ENCODE data around the gene HAUS3. TPM values are rescaled to one million over a fixed set of nuclear protein-coding genes. Genes with fewer than 3 reads are reported as not detected.
A peak's percentile ranks its signal among the peaks of the same experiment; 100 is the strongest.

The HAUS3 gene
- total RNA-seq, 4 donors from 2014 or later: 8.9 to 13.0 (median 10.7) TPM

DNA sequence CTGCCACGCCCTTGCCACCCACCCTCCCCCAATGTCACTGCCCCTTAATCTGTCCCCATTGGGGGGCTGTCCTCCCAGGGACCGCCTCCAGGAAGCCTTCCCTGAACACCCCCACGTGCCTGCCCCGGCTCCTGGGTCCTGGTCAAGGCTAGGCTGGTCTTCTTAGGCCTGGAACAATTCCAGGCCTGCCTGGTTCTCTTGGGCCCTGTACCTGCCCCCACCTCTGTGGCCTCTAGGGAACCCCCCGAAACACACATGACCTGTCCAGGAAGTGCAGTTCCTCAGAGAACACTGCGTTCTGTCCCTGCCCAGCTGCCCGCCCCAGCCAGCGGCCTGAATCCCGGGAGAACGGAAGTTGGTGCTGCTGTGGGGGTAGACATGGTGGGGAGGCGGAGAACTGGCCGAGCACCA is 14.9 kb upstream of the HAUS3 start:
- no peak for TF ChIP-seq POLR2A (IDR thresholded peaks at IDR 0.05)
- TF ChIP-seq, protein P1, sequence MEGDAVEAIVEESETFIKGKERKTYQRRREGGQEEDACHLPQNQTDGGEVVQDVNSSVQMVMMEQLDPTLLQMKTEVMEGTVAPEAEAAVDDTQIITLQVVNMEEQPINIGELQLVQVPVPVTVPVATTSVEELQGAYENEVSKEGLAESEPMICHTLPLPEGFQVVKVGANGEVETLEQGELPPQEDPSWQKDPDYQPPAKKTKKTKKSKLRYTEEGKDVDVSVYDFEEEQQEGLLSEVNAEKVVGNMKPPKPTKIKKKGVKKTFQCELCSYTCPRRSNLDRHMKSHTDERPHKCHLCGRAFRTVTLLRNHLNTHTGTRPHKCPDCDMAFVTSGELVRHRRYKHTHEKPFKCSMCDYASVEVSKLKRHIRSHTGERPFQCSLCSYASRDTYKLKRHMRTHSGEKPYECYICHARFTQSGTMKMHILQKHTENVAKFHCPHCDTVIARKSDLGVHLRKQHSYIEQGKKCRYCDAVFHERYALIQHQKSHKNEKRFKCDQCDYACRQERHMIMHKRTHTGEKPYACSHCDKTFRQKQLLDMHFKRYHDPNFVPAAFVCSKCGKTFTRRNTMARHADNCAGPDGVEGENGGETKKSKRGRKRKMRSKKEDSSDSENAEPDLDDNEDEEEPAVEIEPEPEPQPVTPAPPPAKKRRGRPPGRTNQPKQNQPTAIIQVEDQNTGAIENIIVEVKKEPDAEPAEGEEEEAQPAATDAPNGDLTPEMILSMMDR (IDR thresholded peaks at IDR 0.05): no peak
- peaks cover 0 to 69% (median 7%) of the 10 kb centered on the region in 3 donors for H3K36me3 ChIP-seq
- H3K9me3 ChIP-seq: no peaks in the 10 kb centered on the region
- peak overlapping the region; percentile 74 to 98 (median 92) for H3K27ac ChIP-seq
- H3K4me3 ChIP-seq: peak overlapping the region in 1 of 4 donors; percentile 34
- peaks cover 53 to 82% (median 57%) of the 10 kb centered on the region in 3 donors for H3K4me1 ChIP-seq
- no peaks in the 10 kb centered on the region for H3K27me3 ChIP-seq
- DNase-seq: no peak
- intact Hi-C loops (cut with DNase I): loop anchor here (10.0 kb wide), 1 partner anchor 158 kb away; the partner anchor contains the start of genes CFAP99 and ZFYVE28
- WGBS, 2 donors: 76% methylated on average over 3 of the region's 12 CpGs; no CpG with 5 or more reads in 1 of the 2 donors

DNA sequence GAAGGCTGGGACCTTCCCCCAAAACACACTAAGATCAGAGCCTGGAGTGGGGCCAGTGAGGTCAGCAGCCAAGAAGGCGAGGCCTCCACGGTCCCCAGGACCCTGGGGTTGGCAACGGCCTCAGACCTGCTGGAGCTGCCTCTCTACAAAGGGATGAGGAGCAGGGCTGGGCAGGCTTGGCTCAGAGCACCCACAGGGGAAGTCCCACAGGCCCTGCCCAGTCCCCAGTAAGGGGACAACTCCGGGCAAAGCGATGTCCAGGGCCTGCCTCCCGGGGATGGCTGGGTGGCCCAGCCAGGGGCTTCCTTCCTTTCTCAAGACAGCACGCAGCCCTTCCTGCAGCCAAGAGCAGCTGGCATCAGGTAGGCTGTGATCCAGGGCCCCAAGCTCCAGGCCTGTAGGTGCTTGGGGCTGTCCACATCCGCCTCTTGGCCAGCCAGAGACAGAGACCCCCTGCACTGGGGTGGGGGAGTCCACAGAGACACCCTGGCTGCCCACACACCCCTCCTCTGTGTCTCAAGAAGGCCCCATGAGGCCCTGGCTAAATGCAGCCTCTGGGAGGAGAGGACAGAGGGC is 14.3 kb upstream of the HAUS3 start:
- no peaks in the 10 kb centered on the region for H3K27me3 ChIP-seq
- H3K27ac ChIP-seq: peak overlapping the region; percentile 74 to 98 (median 92)
- H3K4me1 ChIP-seq: peaks cover 53 to 82% (median 57%) of the 10 kb centered on the region in 3 donors
- TF ChIP-seq POLR2A (IDR thresholded peaks at IDR 0.05): no peak
- H3K9me3 ChIP-seq: no peaks in the 10 kb centered on the region
- intact Hi-C loops (cut with DNase I): loop anchor here (10.0 kb wide), 1 partner anchor 159 kb away; the partner anchor contains the start of genes CFAP99 and ZFYVE28
- peaks cover 0 to 74% (median 12%) of the 10 kb centered on the region in 3 donors for H3K36me3 ChIP-seq
- no peak for DNase-seq
- 35% methylated on average over 2 of the region's 8 CpGs; no CpG with 5 or more reads in 1 of the 2 donors for WGBS, 2 donors
- peak overlapping the region in 1 of 4 donors; percentile 34 for H3K4me3 ChIP-seq

DNA sequence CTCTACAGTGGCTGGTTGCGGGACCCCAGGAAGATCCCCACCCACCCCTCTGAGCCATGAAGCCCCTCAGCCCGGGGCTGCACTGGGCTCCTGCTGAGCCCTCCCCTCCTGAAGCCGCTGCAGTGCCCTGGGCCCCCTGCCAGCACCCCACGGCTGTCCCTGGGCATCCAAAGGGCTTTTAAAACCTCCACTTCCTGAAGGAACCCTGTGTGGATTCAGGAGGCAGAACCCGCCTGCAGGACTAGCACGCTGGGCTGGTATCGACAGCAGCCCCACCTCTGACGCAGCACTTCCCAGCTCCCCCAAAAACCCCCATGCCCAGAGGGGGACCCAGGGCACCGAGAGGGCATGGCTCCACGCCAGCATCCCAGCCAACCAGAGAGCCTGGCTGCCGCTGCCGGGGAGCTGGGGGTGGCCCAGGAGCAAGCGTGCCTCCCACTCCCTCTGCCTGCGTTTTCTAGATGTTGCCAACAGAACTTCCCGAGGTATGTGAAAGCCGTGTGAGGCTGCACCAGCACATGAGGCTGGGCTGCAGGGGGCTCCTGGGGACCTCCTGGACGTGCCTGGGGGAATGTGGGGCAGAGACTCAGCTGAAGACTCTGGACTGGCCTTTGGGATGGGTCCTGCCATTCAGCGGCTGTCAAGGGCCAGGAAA is 13.7 kb upstream of the HAUS3 start:
- H3K27me3 ChIP-seq: no peaks in the 10 kb centered on the region
- intact Hi-C loops (cut with DNase I): loop anchor here (10.0 kb wide), 1 partner anchor 159 kb away; the partner anchor contains the start of genes CFAP99 and ZFYVE28
- H3K4me1 ChIP-seq: peaks cover 53 to 77% (median 53%) of the 10 kb centered on the region in 3 donors
- no peaks in the 10 kb centered on the region for H3K9me3 ChIP-seq
- no peak for TF ChIP-seq POLR2A (IDR thresholded peaks at IDR 0.05)
- H3K4me3 ChIP-seq: peak overlapping the region in 1 of 4 donors; percentile 34
- DNase-seq: no peak
- peaks cover 5 to 80% (median 18%) of the 10 kb centered on the region in 3 donors for H3K36me3 ChIP-seq
- peak overlapping the region; percentile 74 to 98 (median 92) for H3K27ac ChIP-seq
- WGBS, 2 donors: 30 to 40% methylated on average over 1 to 2 of the region's 18 CpGs

DNA sequence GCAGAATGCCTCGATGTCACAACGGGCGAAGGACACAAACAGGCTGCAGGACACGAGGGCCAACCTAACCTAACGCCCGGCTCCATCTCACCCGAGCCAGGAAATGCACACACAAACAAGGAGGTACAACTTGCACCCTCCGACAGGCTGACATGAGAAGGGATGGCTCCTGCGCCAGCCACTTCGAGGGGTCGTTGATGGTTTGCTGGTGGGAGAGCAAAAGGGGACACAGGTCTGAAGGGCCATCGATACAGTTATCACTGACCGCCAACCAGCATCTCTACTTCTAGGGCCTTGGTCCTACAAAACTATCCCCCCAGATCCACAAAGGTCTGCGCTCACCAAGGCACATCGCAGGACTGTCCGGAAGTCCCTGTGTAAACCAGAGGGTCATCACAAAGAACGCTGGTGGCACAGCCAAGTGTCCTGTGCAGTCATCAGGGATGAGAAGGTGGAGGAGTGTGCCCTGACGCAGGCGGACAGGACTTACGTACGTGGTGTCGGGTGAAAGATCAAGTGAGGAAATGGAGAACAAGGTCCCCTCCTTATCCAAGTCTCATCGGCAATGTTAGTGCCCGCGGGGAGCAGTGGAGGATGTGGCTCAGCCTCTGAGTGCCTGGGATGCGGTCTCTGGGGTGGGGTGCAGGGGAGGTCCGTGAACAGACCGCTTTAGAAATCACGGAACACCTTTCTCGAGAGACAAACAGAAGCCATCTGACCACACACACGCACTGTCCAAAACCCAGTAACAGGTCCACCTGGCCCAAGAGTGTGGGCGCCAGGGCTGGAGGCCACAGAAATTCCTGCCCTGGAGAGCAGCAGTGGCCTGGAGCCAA is 13.0 kb upstream of the HAUS3 start:
- no peaks in the 10 kb centered on the region for H3K27me3 ChIP-seq
- peak overlapping the region; percentile 74 to 98 (median 92) for H3K27ac ChIP-seq
- H3K36me3 ChIP-seq: peaks cover 12 to 85% (median 25%) of the 10 kb centered on the region in 3 donors
- no peaks in the 10 kb centered on the region for H3K9me3 ChIP-seq
- peak overlapping the region in 1 of 4 donors; percentile 34 for H3K4me3 ChIP-seq
- no peak for DNase-seq
- intact Hi-C loops (cut with DNase I): loop anchor here (10.0 kb wide), 1 partner anchor 160 kb away; the partner anchor contains the start of genes CFAP99 and ZFYVE28
- H3K4me1 ChIP-seq: peaks cover 46 to 77% (median 48%) of the 10 kb centered on the region in 3 donors
- no peak for TF ChIP-seq POLR2A (IDR thresholded peaks at IDR 0.05)
- TF ChIP-seq, protein P1 (IDR thresholded peaks at IDR 0.05): no peak
- WGBS, 2 donors: 83 to 85% methylated on average over 25 to 26 of the region's 32 CpGs

DNA sequence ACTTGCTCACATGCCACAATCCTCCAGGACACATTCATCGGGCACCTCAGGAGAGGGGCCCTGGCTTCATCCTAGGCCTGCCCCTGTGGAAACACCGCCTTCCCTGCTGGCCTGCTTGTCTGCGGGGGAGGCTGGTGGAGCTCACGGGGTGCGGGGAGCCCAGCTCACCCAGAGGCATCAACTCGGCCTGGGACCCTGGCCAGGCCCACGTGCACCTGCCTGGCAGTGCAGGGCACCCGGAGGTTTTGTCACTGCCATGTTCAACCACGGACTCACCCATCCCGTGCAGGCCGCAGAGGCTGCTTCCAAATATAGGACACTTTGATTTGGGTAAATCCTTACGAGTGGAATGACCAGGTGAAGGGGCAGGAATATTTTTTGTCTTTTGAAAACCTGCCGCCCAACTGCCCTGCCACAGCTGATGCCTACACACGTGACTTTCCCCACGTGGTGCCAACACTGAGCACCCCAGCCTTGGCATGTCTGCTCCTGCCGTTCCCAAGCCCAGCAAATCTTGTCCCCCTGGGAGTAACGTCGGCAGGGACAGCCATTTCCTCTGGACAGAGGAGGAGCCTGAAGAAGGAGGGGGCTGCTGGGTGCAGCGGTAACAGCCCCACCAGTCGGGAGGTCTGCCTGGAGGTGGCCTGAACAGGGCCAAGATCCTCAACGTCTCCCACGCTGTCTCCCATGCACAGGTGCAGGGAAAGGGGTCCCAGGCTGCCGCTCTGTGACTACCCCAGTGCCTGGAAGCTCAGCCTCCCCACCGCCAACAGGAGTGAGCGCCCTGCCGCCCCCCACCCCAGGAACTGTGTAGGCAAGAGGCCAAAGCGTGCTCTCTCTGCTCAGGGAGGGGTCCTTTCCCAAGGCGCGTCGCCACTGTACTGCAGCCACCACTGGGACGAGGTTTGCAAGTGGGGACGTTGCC is 11.5 kb upstream of the HAUS3 start:
- intact Hi-C loops (cut with DNase I): loop anchor here (10.0 kb wide), 1 partner anchor 161 kb away; the partner anchor contains the start of genes CFAP99 and ZFYVE28
- 71 to 82% methylated on average over 9 to 13 of the region's 32 CpGs for WGBS, 2 donors
- no peak overlapping the region for H3K4me3 ChIP-seq
- no peaks in the 10 kb centered on the region for H3K27me3 ChIP-seq
- peaks cover 31 to 67% (median 33%) of the 10 kb centered on the region in 3 donors for H3K4me1 ChIP-seq
- TF ChIP-seq POLR2A (IDR thresholded peaks at IDR 0.05): no peak
- TF ChIP-seq, protein P1 (IDR thresholded peaks at IDR 0.05): no peak
- H3K36me3 ChIP-seq: peaks cover 13 to 85% (median 33%) of the 10 kb centered on the region in 3 donors
- no peaks in the 10 kb centered on the region for H3K9me3 ChIP-seq
- H3K27ac ChIP-seq: no peak overlapping the region
- no peak for DNase-seq

Measured in esophagus squamous epithelium (tissue), 5 donors.